Mesenchymal stem cell (in vitro differentiated cells and primary cell): Measurements from ENCODE around the gene HSPG2.
"Not testable (repeated sequence)": the region's sequence is repeated elsewhere in the genome, so short reads cannot be mapped to it uniquely, and the experiment has no call there.

ENCODE experiments used
- DNase-seq: peaks from one replicate; pipeline ENCODE4 v3.0.0-alpha.2; 2013
- H2AFZ ChIP-seq: one replicate; pipeline ENCODE4 v1.6.1; 2013; ENCODE audit warnings: low read depth, mild to moderate bottlenecking, control low read depth, inconsistent platforms, low read length, moderate library complexity
- H2AK5ac ChIP-seq: 2 replicates; pipeline ENCODE4 v1.6.1; 2013; ENCODE audit warnings: low read length, moderate library complexity, mild to moderate bottlenecking, inconsistent platforms; ENCODE audit not compliant: severe bottlenecking
- H2BK120ac ChIP-seq: one replicate; pipeline ENCODE4 v1.6.1; 2013; ENCODE audit warnings: low read depth, mild to moderate bottlenecking, inconsistent platforms, low read length, moderate library complexity
- H2BK12ac ChIP-seq, 2 experiments: one replicate each; pipeline ENCODE4 v1.6.1; 2013; ENCODE audit warnings: inconsistent platforms in 2 of 2, low read length in 2 of 2, mild to moderate bottlenecking in 2 of 2, moderate library complexity in 2 of 2, control low read depth in 1 of 2
- H2BK15ac ChIP-seq: one replicate; pipeline ENCODE4 v1.6.1; 2013; ENCODE audit warnings: mild to moderate bottlenecking, low read depth, inconsistent platforms; ENCODE audit not compliant: poor library complexity, severe bottlenecking
- H2BK5ac ChIP-seq: 2 replicates; pipeline ENCODE4 v1.6.1; 2013; ENCODE audit warnings: low read depth, mild to moderate bottlenecking, low read length, control low read depth, inconsistent platforms; ENCODE audit not compliant: poor library complexity, severe bottlenecking
- H3K14ac ChIP-seq, 2 experiments: one replicate each; pipeline ENCODE4 v1.6.1; 2013; ENCODE audit warnings: inconsistent platforms in 2 of 2, low read length in 2 of 2, control low read depth in 1 of 2, mild to moderate bottlenecking in 1 of 2, moderate library complexity in 1 of 2
- H3K18ac ChIP-seq, 2 experiments: one replicate each; pipeline ENCODE4 v1.6.1; 2013; ENCODE audit warnings: inconsistent platforms in 2 of 2, low read length in 2 of 2, control low read depth in 1 of 2, low read depth in 1 of 2, mild to moderate bottlenecking in 1 of 2
- H3K23ac ChIP-seq, 2 experiments: one replicate each; pipeline ENCODE4 v1.6.1; 2013; ENCODE audit warnings: inconsistent platforms in 2 of 2, low read length in 2 of 2, mild to moderate bottlenecking in 2 of 2, moderate library complexity in 2 of 2, control low read depth in 1 of 2
- H3K27ac ChIP-seq: 2 replicates; pipeline ENCODE4 v1.5.1; 2013; ENCODE audit warnings: mild to moderate bottlenecking, moderate library complexity, low read length, control low read depth, inconsistent platforms; ENCODE audit not compliant: poor library complexity, severe bottlenecking
- H3K27me3 ChIP-seq, 2 experiments: 2 replicates each; pipeline versions ENCODE4 v1.6.1 to v1.7.0; 2013; ENCODE audit warnings: low read length in 2 of 2, mild to moderate bottlenecking in 2 of 2, moderate library complexity in 2 of 2, control low read depth in 1 of 2, inconsistent platforms in 1 of 2; ENCODE audit not compliant: control insufficient read depth in 1 of 2, insufficient read depth in 1 of 2
- H3K36me3 ChIP-seq, 2 experiments: 2 replicates each; pipeline versions ENCODE4 v1.6.1 to v1.7.0; 2013; ENCODE audit warnings: low read length in 2 of 2, control low read depth in 1 of 2, inconsistent platforms in 1 of 2, low read depth in 1 of 2, mild to moderate bottlenecking in 1 of 2; ENCODE audit not compliant: insufficient read depth in 2 of 2, control insufficient read depth in 1 of 2
- H3K4ac ChIP-seq, 2 experiments: one replicate each; pipeline ENCODE4 v1.6.1; 2013; ENCODE audit warnings: inconsistent platforms in 2 of 2, low read length in 2 of 2, mild to moderate bottlenecking in 2 of 2, moderate library complexity in 2 of 2, control low read depth in 1 of 2, low read depth in 1 of 2
- H3K4me1 ChIP-seq: 2 replicates; pipeline ENCODE4 v1.6.1; 2013; ENCODE audit warnings: low read depth, low read length, control low read depth; ENCODE audit not compliant: control insufficient read depth, insufficient read depth
- H3K4me2 ChIP-seq: 2 replicates; pipeline ENCODE4 v1.6.1; 2013; ENCODE audit warnings: low read length, mild to moderate bottlenecking, inconsistent platforms; ENCODE audit not compliant: poor library complexity, severe bottlenecking
- H3K4me3 ChIP-seq, 2 experiments: 2 replicates each; pipeline versions ENCODE4 v1.5.1 to v1.7.0; 2013; ENCODE audit warnings: low read length in 2 of 2, mild to moderate bottlenecking in 2 of 2, control low read depth in 1 of 2, low read depth in 1 of 2; ENCODE audit not compliant: insufficient read depth in 1 of 2
- H3K79me1 ChIP-seq: replicated peaks from 2 replicates; pipeline ENCODE4 v1.6.1; 2013; ENCODE audit warnings: mild to moderate bottlenecking, control low read depth, low read length, inconsistent platforms; ENCODE audit not compliant: poor library complexity, severe bottlenecking
- H3K9ac ChIP-seq: 2 replicates; pipeline ENCODE4 v1.7.0; 2013; ENCODE audit warnings: mild to moderate bottlenecking, low read length, moderate library complexity
- H3K9me3 ChIP-seq: 2 replicates; pipeline ENCODE4 v1.7.0; 2013; ENCODE audit warnings: mild to moderate bottlenecking, low read length; ENCODE audit not compliant: control insufficient read depth
- H4K8ac ChIP-seq: one replicate; pipeline ENCODE4 v1.6.1; 2013; ENCODE audit warnings: inconsistent platforms, mild to moderate bottlenecking, low read length, moderate library complexity
- H4K91ac ChIP-seq: one replicate; pipeline ENCODE4 v1.6.1; 2013; ENCODE audit warnings: mild to moderate bottlenecking, low read length, inconsistent platforms
- WGBS: methylation state at CpG from one replicate; pipeline ENCODE4 v1.1.7; 2013; ENCODE audit warnings: mixed read lengths; 5-methylcytosine and 5-hydroxymethylcytosine counted together

The HSPG2 gene

DNA sequence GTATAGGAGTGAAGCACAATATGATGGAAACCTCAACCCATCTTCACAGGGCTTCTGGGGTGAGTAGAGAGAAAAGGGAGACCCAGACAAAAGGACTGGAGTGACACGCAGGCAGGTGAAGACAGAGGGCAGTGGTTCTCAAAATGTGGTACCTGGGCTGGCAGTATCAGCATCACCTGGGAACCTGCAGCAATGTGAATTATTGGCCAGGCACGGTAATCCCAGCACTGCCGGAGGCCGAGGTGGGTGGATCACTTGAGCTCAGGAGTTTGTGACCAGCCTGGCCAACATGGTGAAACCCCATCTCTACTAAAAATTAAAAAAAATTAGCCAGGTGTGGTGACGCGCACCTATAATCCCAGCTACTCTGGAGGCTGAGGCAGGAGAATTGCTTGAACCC, 45.0 kb upstream of the HSPG2 start:
- H2AFZ ChIP-seq, H2BK15ac ChIP-seq, H2BK5ac ChIP-seq, H3K4me3 ChIP-seq, H4K8ac ChIP-seq, H3K4me2 ChIP-seq, H3K4me1 ChIP-seq, H3K9me3 ChIP-seq, H3K27ac ChIP-seq, H3K27me3 ChIP-seq, H3K4ac ChIP-seq, H3K36me3 ChIP-seq, DNase-seq, H2BK12ac ChIP-seq, H3K9ac ChIP-seq, H4K91ac ChIP-seq, H2BK120ac ChIP-seq, H3K18ac ChIP-seq, H3K79me1 ChIP-seq, H3K23ac ChIP-seq, H2AK5ac ChIP-seq, H3K14ac ChIP-seq: not testable (repeated sequence)
- 87% methylated on average over 6 of the region's 6 CpGs for WGBS

DNA sequence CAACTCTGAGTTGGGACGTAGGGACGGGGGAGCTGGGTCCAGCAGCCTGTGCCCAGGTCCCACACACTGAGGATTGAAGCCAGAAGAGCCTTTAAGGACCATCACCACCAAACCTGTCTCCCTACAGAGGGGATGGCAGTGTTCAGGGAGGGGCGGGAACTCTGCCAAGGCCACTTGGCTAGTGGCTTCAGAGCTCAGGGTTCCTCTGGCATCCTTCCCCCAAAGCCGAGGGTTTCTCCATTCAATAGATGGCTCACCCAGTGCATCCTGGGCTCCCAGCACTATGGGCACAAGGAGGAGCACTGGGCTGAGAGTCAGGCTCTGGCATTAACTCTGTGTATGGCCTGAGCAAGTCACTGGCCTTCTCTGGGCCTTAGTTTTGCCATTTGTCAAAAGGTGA, 44.1 kb upstream of the HSPG2 start:
- not testable (repeated sequence) for H4K8ac ChIP-seq, H3K27me3 ChIP-seq, H2AFZ ChIP-seq, H3K4me2 ChIP-seq, DNase-seq, H3K4ac ChIP-seq, H3K36me3 ChIP-seq, H3K4me1 ChIP-seq, H2BK15ac ChIP-seq, H3K23ac ChIP-seq, H2BK5ac ChIP-seq, H3K79me1 ChIP-seq, H2AK5ac ChIP-seq, H3K9me3 ChIP-seq, H2BK12ac ChIP-seq, H3K14ac ChIP-seq, H3K18ac ChIP-seq, H2BK120ac ChIP-seq, H3K27ac ChIP-seq, H3K9ac ChIP-seq, H4K91ac ChIP-seq, H3K4me3 ChIP-seq
- 93% methylated on average over 4 of the region's 4 CpGs for WGBS

DNA sequence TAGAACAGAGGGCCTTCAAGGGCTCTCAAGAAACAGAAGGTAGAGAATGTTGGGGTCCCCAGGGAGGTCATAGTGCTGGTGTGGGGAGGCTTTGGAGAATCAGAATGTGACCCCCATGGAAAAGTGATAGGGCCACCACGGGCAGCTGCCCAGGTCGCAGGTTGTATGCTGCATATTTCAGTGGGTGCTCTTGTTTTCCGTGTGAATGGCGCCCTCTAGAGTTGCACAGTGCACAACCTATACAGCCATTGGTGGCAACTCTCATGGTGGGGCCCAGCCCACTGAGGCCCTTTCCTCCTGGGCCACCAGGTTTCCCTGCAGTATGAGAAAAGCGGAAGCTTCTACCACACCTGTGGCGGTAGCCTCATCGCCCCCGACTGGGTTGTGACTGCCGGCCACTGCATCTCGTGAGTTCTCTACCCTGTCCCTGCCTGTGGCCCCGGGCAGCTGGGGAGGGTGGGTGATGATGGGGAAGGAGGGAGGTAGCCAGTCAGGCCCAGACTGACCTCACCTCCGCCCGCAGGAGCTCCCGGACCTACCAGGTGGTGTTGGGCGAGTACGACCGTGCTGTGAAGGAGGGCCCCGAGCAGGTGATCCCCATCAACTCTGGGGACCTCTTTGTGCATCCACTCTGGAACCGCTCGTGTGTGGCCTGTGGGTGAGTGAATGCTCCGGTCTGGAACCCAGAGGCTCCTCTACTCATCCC, 43.6 kb upstream of the HSPG2 start:
- not testable (repeated sequence) for H3K23ac ChIP-seq, H2BK120ac ChIP-seq, H3K14ac ChIP-seq, H3K27ac ChIP-seq, H3K27me3 ChIP-seq, H3K18ac ChIP-seq, H3K9me3 ChIP-seq, H2AK5ac ChIP-seq, H3K4ac ChIP-seq, H3K9ac ChIP-seq, H4K8ac ChIP-seq, H3K36me3 ChIP-seq, H3K4me2 ChIP-seq, H3K4me1 ChIP-seq, DNase-seq, H4K91ac ChIP-seq, H3K4me3 ChIP-seq, H2BK12ac ChIP-seq, H2BK5ac ChIP-seq, H2AFZ ChIP-seq, H2BK15ac ChIP-seq, H3K79me1 ChIP-seq
- 64% methylated on average over 19 of the region's 21 CpGs for WGBS

DNA sequence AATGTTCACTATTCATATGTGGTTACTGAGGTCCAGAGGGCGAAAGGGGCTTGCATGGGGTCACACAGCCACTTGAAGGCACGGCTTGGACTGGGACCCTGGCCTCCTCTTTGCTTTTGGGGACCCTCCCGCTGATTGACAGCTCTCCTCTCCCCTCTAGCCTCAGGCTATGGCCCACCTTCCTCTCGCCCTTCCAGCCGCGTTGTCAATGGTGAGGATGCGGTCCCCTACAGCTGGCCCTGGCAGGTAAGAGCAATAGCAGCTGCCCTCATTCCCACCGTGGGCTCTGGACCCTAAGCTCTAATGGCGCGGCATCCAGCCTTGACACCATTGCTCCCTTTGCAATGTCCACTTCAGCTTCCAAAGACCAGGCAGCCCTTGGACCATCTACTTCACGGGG, 41.1 kb upstream of the HSPG2 start:
- DNase-seq, H3K23ac ChIP-seq, H2BK5ac ChIP-seq, H3K27ac ChIP-seq, H3K9me3 ChIP-seq, H2AFZ ChIP-seq, H3K4ac ChIP-seq, H3K4me2 ChIP-seq, H3K4me3 ChIP-seq, H3K4me1 ChIP-seq, H3K14ac ChIP-seq, H4K8ac ChIP-seq, H2BK12ac ChIP-seq, H4K91ac ChIP-seq, H2AK5ac ChIP-seq, H2BK15ac ChIP-seq, H3K36me3 ChIP-seq, H3K27me3 ChIP-seq, H3K9ac ChIP-seq, H3K18ac ChIP-seq, H2BK120ac ChIP-seq, H3K79me1 ChIP-seq: not testable (repeated sequence)
- WGBS, result 86% methylated on average over 11 of the region's 11 CpGs
